Esophagus squamous epithelium (tissue), 4 donors: ENCODE data around the gene ESYT2.

Experiments
- CTCF ChIP-seq, 6 experiments: fragments of 450-650 bp in 4 of 6; fragments of 200-600 bp in 2 of 6; sonication (generic) in 2 of 6; IDR thresholded peaks; one replicate each; pipeline ENCODE4 v1.5.1; 2016 to 2019; ENCODE audit warnings: antibody characterized with exemption in 6 of 6, mild to moderate bottlenecking in 4 of 6, moderate library complexity in 4 of 6
- POLR2A ChIP-seq, 4 donors: fragments of 450-650 bp; IDR thresholded peaks; one replicate each; pipeline ENCODE4 v1.6.1; 2017; ENCODE audit warnings: antibody characterized with exemption in 4 of 4, mild to moderate bottlenecking in 4 of 4, moderate library complexity in 3 of 4

GRCh38 chr7:158781217-158781973 is 47.9 kb downstream of the ESYT2 start:
- TF ChIP-seq CTCF (IDR thresholded peaks at IDR 0.05) (no peak), POLR2A (IDR thresholded peaks at IDR 0.05) (no peak)
